HG03045 (cell line): ENCODE measurements around the gene ING2.

Experiments used
- ATAC-seq: cut with Tn5 transposase; IDR thresholded peaks from one replicate; pipeline ENCODE4 v1.9.1; 2021; ENCODE audit warnings: mild to moderate bottlenecking, moderate library complexity; ENCODE audit not compliant: unreplicated experiment

Gene ING2

GRCh38 chr4:183495184-183495583 is 9.7 kb upstream of the ING2 start:
- ATAC-seq = no peak

GRCh38 chr4:183499389-183499788 is 5.5 kb upstream of the ING2 start:
- ATAC-seq = no peak

GRCh38 chr4:183499801-183500200 is 5.1 kb upstream of the ING2 start:
- no peak for ATAC-seq

GRCh38 chr4:183503497-183504063 is 1.3 kb upstream of the ING2 start:
- peak; percentile 1 for ATAC-seq

- peak; percentile 72 for ATAC-seq
These were observed 561 bp upstream of the ING2 start for GRCh38 chr4:183504064-183504929.

- peak; percentile 42 for ATAC-seq
These were observed 942 bp downstream of the ING2 start for GRCh38 chr4:183505611-183506388.

GRCh38 chr4:183506389-183506735 is 1.5 kb downstream of the ING2 start:
- no peak for ATAC-seq

- no peak for ATAC-seq
These were observed 3.3 kb downstream of the ING2 start for GRCh38 chr4:183507925-183508696.

GRCh38 chr4:183508697-183509335 is 4.0 kb downstream of the ING2 start:
- no peak for ATAC-seq

- no peak for ATAC-seq
These were observed 10.6 kb downstream of the ING2 start for GRCh38 chr4:183515411-183515810.

- ATAC-seq = no peak
These were observed 12.3 kb downstream of the ING2 start for GRCh38 chr4:183517194-183517593.

GRCh38 chr4:183517781-183518180 is 12.9 kb downstream of the ING2 start:
- ATAC-seq = no peak

GRCh38 chr4:183522821-183523220 is 18.0 kb downstream of the ING2 start:
- no peak for ATAC-seq

GRCh38 chr4:183527326-183527725 is 22.5 kb downstream of the ING2 start:
- ATAC-seq = no peak

GRCh38 chr4:183532821-183533220 is 28.0 kb downstream of the ING2 start:
- no peak for ATAC-seq

GRCh38 chr4:183533698-183534097 is 28.8 kb downstream of the ING2 start:
- ATAC-seq = no peak

- no peak for ATAC-seq
These were observed 35.7 kb downstream of the ING2 start for GRCh38 chr4:183540410-183541009.

GRCh38 chr4:183541010-183541751 is 36.3 kb downstream of the ING2 start:
- no peak for ATAC-seq

GRCh38 chr4:183541752-183542040 is 36.8 kb downstream of the ING2 start:
- ATAC-seq = no peak

- no peak for ATAC-seq
These were observed 38.6 kb downstream of the ING2 start for GRCh38 chr4:183543435-183543834.
